ENCODE results near the gene NUDCD3. TPM values are rescaled to one million over a fixed set of nuclear protein-coding genes. Genes with fewer than 3 reads are reported as not detected.
"Not testable (repeated sequence)": the region's sequence is repeated elsewhere in the genome, so short reads cannot be mapped to it uniquely, and the experiment has no call there.

NUDCD3 gene
- total RNA-seq, 2 experiments from 2014 or later: 99.1 to 113 TPM

DNA sequence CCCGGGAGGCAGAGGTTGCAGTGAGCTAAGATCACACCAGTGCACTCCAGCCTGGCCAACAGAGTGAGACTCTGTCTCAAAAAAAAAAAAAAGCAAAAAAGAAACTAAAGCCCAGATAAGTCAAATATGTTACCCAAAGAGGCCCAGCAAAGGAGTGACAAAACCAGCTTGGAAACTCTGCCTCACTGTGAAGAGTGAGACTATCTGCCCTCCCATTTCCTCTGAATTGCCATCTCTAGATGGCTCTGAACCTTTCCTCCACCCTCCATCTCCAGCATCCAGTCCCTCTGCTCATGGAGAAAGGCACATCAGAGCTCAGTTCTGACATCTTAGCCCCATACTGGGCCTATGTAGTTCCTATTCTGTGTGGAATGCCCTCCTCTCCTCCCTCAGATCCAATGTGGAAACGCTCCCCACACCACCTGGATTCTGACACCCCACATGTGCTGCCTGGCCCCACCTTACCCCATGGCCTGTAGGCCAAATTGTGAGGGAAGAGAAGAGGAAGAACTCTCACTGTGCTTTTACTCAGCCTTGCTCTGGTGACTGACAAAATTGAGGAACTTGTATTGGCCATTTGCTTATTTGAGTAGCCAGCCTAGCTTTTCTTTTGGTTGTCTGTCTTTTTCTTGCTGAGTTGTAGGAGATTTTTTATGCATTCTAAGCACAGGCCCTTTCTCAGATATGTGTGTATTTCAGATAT is 18.0 kb upstream of the NUDCD3 start:
- no peak for ATAC-seq (ENCODE audit: low read depth)

DNA sequence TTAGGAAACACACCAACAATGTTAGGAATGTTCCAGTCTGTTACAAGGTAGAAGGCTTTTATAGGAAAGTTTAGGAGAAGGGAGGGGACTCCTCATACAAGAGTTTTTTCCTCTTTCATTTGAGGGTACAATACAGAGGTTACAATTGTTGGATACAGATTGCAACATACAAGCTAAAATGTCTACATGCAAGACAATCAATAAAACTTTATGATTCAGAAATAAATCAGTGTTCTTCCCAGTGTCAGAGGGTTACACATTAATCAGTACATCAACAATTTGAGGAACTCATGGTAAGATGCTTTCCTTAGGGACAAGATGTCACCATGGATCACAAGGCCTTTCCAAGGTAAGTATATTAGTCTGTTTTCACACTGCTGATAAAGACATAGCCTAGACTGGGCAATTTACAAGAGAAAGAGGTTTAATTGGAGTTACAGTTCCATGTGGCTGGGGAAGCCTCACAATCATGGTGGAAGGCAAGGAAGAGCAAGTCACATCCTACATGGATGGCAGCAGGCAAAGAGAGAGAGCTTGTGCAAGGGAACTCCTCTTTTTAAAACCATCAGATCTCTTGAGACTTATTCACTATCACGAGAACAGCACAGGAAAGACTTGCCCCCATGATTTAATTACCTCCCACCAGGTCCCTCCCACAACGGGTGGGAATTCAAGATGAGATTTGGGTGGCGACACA is 16.3 kb upstream of the NUDCD3 start:
- H3K4me3 Mint-ChIP-seq; H3K36me3 Mint-ChIP-seq; POLR2A ChIA-PET; ATAC-seq (ENCODE audit: low read depth); H3K4me1 Mint-ChIP-seq; H3K27ac Mint-ChIP-seq; DNase-seq: not testable (repeated sequence)
- peaks cover 11% of the 10 kb centered on the region for H3K27me3 Mint-ChIP-seq
- H3K9me3 Mint-ChIP-seq: peaks cover 25% of the 10 kb centered on the region

More for the DNA sequence above, 18.0 kb upstream of the NUDCD3 start:
- Mint-ChIP-seq H3K27me3 (peaks cover under 1% of the 10 kb centered on the region), H3K4me1 (no peaks in the 10 kb centered on the region), H3K36me3 (peaks cover 7% of the 10 kb centered on the region), H3K27ac (no peak overlapping the region), H3K9me3 (peaks cover 24% of the 10 kb centered on the region), H3K4me3 (no peak overlapping the region)
- POLR2A ChIA-PET: no interaction called here
- DNase-seq: no peak

- peaks cover 25% of the 10 kb centered on the region for H3K9me3 Mint-ChIP-seq
- no peak for ATAC-seq (ENCODE audit: low read depth)
- DNase-seq: no peak
- H3K4me1 Mint-ChIP-seq: no peaks in the 10 kb centered on the region
- H3K4me3 Mint-ChIP-seq: no peak overlapping the region
- H3K27me3 Mint-ChIP-seq: peaks cover 12% of the 10 kb centered on the region
- POLR2A ChIA-PET: no interaction called here
- H3K36me3 Mint-ChIP-seq: peaks cover 7% of the 10 kb centered on the region
- H3K27ac Mint-ChIP-seq: no peak overlapping the region
Measured at GRCh38 chr7:44505595-44505994, 15.1 kb upstream of the NUDCD3 start.

DNA sequence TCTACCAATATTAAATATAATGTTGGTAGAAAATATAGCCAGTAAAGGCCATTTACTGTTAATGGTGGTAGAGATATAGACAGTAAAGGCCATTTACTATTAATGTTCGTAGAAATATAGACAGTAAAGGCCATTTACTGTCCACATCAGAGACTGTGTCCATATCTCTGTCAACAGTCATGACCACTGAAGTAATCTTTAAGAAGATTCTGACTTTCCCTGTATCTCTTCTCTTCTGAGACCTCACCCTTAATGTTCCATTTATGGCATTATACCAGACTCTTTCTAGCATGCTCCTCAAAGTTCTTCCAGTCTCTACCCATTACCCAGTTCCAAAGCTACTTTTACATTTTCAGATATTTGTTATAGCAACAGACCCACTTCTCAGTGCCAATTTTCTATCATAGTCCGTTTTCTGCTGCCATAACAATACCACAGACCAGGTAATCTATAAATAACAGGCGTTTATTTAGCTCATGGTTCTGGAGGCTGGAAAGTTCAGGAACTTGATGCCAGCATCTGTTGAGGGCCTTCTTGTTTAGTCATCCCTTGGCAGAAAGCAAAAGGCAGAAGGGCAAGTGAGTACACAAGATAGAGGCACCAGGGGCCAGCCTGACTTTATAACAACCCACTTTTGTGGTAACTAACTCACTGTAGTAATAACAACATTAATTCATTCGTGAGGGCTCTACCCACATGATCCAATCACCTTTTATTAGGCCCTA is 7.9 kb upstream of the NUDCD3 start:
- Mint-ChIP-seq H3K4me1 (peaks cover 7% of the 10 kb centered on the region), H3K27ac (no peak overlapping the region), H3K4me3 (no peak overlapping the region), H3K36me3 (no peaks in the 10 kb centered on the region), H3K27me3 (peaks cover 20% of the 10 kb centered on the region), H3K9me3 (no peaks in the 10 kb centered on the region)
- ATAC-seq (ENCODE audit: low read depth) (no peak), DNase-seq (no peak)
- POLR2A ChIA-PET: no interaction called here

GRCh38 chr7:44497155-44498027 is 6.9 kb upstream of the NUDCD3 start:
- H3K27ac Mint-ChIP-seq: no peak overlapping the region
- peaks cover 7% of the 10 kb centered on the region for H3K4me1 Mint-ChIP-seq
- H3K27me3 Mint-ChIP-seq: peaks cover 16% of the 10 kb centered on the region
- DNase-seq (no peak), ATAC-seq (ENCODE audit: low read depth) (no peak)
- no peaks in the 10 kb centered on the region for H3K9me3 Mint-ChIP-seq
- H3K4me3 Mint-ChIP-seq: no peak overlapping the region
- POLR2A ChIA-PET: no interaction called here
- no peaks in the 10 kb centered on the region for H3K36me3 Mint-ChIP-seq

DNA sequence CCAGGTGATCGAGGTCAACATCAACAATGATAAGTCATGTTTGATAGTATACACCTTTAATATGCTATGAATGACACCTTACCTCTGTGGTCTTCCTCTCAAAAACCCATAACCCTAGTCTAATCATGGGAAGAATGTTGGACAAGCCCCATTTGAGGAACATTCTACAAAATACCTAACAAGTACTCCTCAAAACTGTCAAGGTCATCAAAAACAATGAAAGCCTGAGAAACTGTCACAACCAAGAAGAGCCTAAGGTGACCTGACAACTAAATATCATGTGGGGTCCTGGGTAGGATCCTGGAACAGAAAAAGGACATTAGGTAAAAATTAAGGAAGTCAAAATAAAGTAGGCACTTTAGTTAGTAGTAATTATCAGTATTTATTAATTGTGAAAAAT is 5.9 kb upstream of the NUDCD3 start:
- H3K9me3 Mint-ChIP-seq: no peaks in the 10 kb centered on the region
- peaks cover 7% of the 10 kb centered on the region for H3K4me1 Mint-ChIP-seq
- peaks cover 11% of the 10 kb centered on the region for H3K27me3 Mint-ChIP-seq
- H3K36me3 Mint-ChIP-seq: no peaks in the 10 kb centered on the region
- no peak overlapping the region for H3K27ac Mint-ChIP-seq
- no peak for DNase-seq
- POLR2A ChIA-PET: no interaction called here
- no peak for ATAC-seq (ENCODE audit: low read depth)
- H3K4me3 Mint-ChIP-seq: no peak overlapping the region

- ATAC-seq (ENCODE audit: low read depth) (no peak), DNase-seq (no peak)
- Mint-ChIP-seq H3K27me3 (peaks cover 11% of the 10 kb centered on the region), H3K4me3 (no peak overlapping the region), H3K27ac (no peak overlapping the region), H3K4me1 (peaks cover 11% of the 10 kb centered on the region), H3K36me3 (no peaks in the 10 kb centered on the region), H3K9me3 (no peaks in the 10 kb centered on the region)
- POLR2A ChIA-PET: no interaction called here
Measured at GRCh38 chr7:44494960-44495359, 4.5 kb upstream of the NUDCD3 start.

DNA sequence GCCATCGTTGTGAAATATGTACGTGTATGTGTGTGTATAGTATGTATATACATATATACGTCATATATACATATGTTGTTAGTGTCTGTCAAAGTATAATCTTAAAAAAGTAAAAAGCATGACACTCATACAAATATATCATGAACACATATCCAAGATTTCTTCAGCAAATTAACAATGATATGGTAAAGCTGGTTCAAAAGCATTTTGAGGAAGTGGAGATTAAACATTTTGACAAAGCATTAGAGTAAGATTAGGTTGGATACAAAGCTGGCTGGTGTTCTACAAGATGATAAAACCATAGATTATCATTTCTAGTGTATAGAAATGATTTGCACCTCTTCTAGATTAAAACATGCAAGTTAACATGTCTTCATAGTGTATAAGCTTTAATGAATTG is 771 bp upstream of the NUDCD3 start:
- H3K27me3 Mint-ChIP-seq: peaks cover 3% of the 10 kb centered on the region
- DNase-seq: no peak
- no peaks in the 10 kb centered on the region for H3K9me3 Mint-ChIP-seq
- H3K27ac Mint-ChIP-seq: peak overlapping the region; percentile 98
- H3K4me3 Mint-ChIP-seq: peak overlapping the region; percentile 90
- no peak for ATAC-seq (ENCODE audit: low read depth)
- POLR2A ChIA-PET: interaction anchor here (0.6 to 1.4 kb wide), 8 partner anchors 30 to 516 kb away, joined by 3 to 7 read pairs (median 4); partner anchors contain the start of genes DDX56, OGDH and YKT6
- peaks cover 14% of the 10 kb centered on the region for H3K36me3 Mint-ChIP-seq
- H3K4me1 Mint-ChIP-seq: peaks cover 34% of the 10 kb centered on the region

DNA sequence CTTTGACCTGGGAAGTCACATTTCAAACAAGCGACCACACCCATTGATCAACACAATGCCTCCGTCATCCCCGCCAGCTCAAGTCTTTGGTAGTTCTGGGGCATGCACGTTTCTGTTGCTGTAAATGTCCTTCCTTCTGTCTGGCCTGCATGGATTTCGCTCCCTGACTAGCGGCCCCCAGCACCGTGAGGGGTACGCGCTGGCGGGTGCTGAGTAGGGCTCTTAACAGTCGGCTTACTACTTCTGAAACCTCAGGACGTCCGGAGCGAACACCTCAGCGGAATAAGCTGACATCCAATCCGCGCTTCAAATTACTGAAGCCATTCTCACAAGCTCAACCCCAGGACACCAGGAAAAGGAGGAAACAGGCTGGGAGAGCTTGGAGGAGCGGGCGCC is 505 bp downstream of the NUDCD3 start:
- H3K36me3 Mint-ChIP-seq: peaks cover 22% of the 10 kb centered on the region
- ATAC-seq (ENCODE audit: low read depth) (peak; percentile 42), DNase-seq (no peak)
- H3K27me3 Mint-ChIP-seq: peaks cover 3% of the 10 kb centered on the region
- peaks cover 38% of the 10 kb centered on the region for H3K4me1 Mint-ChIP-seq
- POLR2A ChIA-PET: interaction anchor here (0.6 to 1.7 kb wide), 11 partner anchors 10 to 622 kb away, joined by 3 to 9 read pairs (median 6); partner anchors contain the start of genes DDX56, OGDH, TBRG4 and TMED4
- H3K9me3 Mint-ChIP-seq: no peaks in the 10 kb centered on the region
- peak overlapping the region; percentile 90 for H3K4me3 Mint-ChIP-seq
- peak overlapping the region; percentile 98 for H3K27ac Mint-ChIP-seq

DNA sequence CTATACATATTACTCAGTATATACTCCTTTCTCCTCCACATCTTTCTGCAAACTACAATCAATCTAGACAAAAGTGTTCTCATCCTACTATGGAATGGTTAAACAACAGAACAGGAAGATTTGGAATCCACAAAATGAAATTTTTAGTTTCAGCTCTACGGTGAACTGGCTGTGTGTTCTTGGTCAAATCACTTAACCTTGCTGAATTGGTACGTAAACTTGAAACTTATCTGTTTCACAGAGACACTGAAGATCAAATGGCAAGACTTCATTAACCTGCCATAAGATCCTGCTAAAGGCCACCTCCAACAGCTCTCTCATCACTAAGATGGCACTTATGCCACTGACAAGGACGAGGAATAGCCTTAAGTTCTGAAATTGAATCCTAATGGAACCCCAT is 1.5 kb downstream of the NUDCD3 start:
- H3K9me3 Mint-ChIP-seq: peaks cover under 1% of the 10 kb centered on the region
- ATAC-seq (ENCODE audit: low read depth): no peak
- no peak overlapping the region for H3K27ac Mint-ChIP-seq
- DNase-seq: no peak
- POLR2A ChIA-PET: interaction anchor here (0.5 to 1.6 kb wide), 2 partner anchors 77 to 420 kb away, joined by 4 to 8 read pairs; no protein-coding TSS in a partner anchor
- peaks cover 30% of the 10 kb centered on the region for H3K36me3 Mint-ChIP-seq
- no peaks in the 10 kb centered on the region for H3K27me3 Mint-ChIP-seq
- peaks cover 40% of the 10 kb centered on the region for H3K4me1 Mint-ChIP-seq
- peak overlapping the region; percentile 90 for H3K4me3 Mint-ChIP-seq

DNA sequence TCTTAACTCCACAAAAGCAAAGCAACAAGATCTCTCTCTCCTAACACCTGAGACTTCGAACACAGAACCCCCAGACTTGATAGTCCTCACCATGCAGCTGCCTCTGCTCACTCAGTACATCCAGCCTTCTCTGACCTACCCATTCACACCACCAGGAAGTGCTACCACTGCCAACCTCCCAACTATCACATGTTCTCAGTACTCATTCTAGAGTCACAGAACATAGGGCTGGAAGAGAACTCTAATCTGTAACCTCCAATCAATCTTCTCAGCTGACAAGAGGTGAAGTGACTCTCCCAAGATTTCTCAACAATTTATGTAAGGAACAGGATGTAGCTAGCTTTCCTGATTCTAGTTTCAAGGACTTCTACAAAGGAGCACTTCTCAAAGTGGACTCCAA is 3.8 kb downstream of the NUDCD3 start:
- POLR2A ChIA-PET: interaction anchor here (0.5 kb wide), 1 partner anchor 23 kb away, joined by 3 read pairs; no protein-coding TSS in a partner anchor
- ATAC-seq (ENCODE audit: low read depth) (no peak), DNase-seq (no peak)
- no peaks in the 10 kb centered on the region for H3K27me3 Mint-ChIP-seq
- H3K4me3 Mint-ChIP-seq: peak overlapping the region; percentile 6
- H3K27ac Mint-ChIP-seq: peak overlapping the region; percentile 42
- H3K36me3 Mint-ChIP-seq: peaks cover 51% of the 10 kb centered on the region
- peaks cover 6% of the 10 kb centered on the region for H3K9me3 Mint-ChIP-seq
- H3K4me1 Mint-ChIP-seq: peaks cover 43% of the 10 kb centered on the region

DNA sequence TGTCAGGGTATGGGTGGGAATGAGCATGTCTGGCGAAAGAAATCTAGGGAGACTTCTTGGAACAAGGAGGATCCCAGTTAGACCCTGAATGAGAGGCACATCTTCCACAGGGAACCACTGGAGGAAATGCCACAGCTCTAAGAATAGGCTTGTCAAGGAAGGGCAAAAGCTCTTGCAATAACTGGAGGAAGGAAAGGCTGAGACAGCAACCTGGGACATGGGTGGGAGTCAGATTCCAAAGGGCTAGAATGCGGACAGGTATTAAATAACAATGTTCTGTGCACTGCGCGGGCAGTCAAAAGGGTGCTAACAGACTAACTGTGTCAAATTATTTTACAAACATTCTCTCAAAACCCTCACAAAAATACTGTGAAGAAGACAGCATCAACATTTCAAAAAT is 4.5 kb downstream of the NUDCD3 start:
- POLR2A ChIA-PET: interaction anchor here (0.5 kb wide), 1 partner anchor 23 kb away, joined by 3 read pairs; no protein-coding TSS in a partner anchor
- no peak for DNase-seq
- ATAC-seq (ENCODE audit: low read depth): no peak
- Mint-ChIP-seq H3K4me1 (peaks cover 42% of the 10 kb centered on the region), H3K4me3 (peak overlapping the region; percentile 6), H3K27ac (no peak overlapping the region), H3K36me3 (peaks cover 55% of the 10 kb centered on the region), H3K9me3 (peaks cover 6% of the 10 kb centered on the region), H3K27me3 (no peaks in the 10 kb centered on the region)

All from activated naive CD8-positive, alpha-beta T cell treated with anti-CD3 and anti-CD28 coated beads, Interleukin-2, amount 10 ng/mL, durations not matched to agents 7 days and 5 days (primary cell).